K562 (cell line): ENCODE data around the gene PYCR2. TPM values are rescaled to one million over a fixed set of nuclear protein-coding genes. Genes with fewer than 3 reads are reported as not detected.

Experiments used
- E2F4 ChIP-seq: sonication (generic); formaldehyde crosslinking; IDR thresholded peaks from 2 replicates; pipeline ENCODE4 v1.8.0; 2022; ENCODE audit warnings: mild to moderate bottlenecking, low read depth, missing genetic modification reagents
- KHSRP ChIP-seq: fragments of 450-650 bp; IDR thresholded peaks from 2 replicates; pipeline ENCODE4 v1.6.1; 2017
- MEF2A ChIP-seq: IDR thresholded peaks from 2 replicates; pipeline ENCODE4 v1.6.1; 2011; ENCODE audit warnings: low read depth, mild to moderate bottlenecking, low read length, moderate library complexity; ENCODE audit not compliant: control insufficient read depth
- PTTG1 ChIP-seq: fragments of 450-650 bp; IDR thresholded peaks from 2 replicates; pipeline ENCODE4 v1.6.1; 2016; ENCODE audit warnings: low read depth, mild to moderate bottlenecking, missing genetic modification characterization, missing compliant biosample characterization
- RBFOX2 ChIP-seq: fragments of 200-400 bp; formaldehyde crosslinking; IDR thresholded peaks from 2 replicates; pipeline ENCODE4 v1.6.1; 2017; ENCODE audit warnings: low read depth, mild to moderate bottlenecking, low read length, moderate library complexity
- RBM25 ChIP-seq: fragments of 200-400 bp; formaldehyde crosslinking; IDR thresholded peaks from 2 replicates; pipeline ENCODE4 v1.6.1; 2018; ENCODE audit warnings: low read length, low read depth, moderate library complexity; ENCODE audit not compliant: severe bottlenecking
- SP1 ChIP-seq: sonication (generic); formaldehyde crosslinking; IDR thresholded peaks from 2 replicates; pipeline ENCODE4 v1.8.1; 2022; ENCODE audit warnings: mild to moderate bottlenecking, missing genetic modification reagents
- SRSF9 ChIP-seq: fragments of 200-400 bp; formaldehyde crosslinking; IDR thresholded peaks from 2 replicates; pipeline ENCODE4 v1.6.1; 2017; ENCODE audit warnings: low read depth, low read length, borderline replicate concordance
- ZNF354B ChIP-seq: fragments of 250-450 bp; sonication (Bioruptor Pico); IDR thresholded peaks from 2 replicates; pipeline ENCODE4 v1.4.0; 2020
- ZNF57 ChIP-seq: fragments of 450-650 bp; formaldehyde crosslinking; IDR thresholded peaks from 2 replicates; pipeline ENCODE4 v1.4.0; 2020; ENCODE audit warnings: mild to moderate bottlenecking, moderate library complexity
- ZNF707 ChIP-seq: fragments of 250-450 bp; sonication (Bioruptor Pico); conservative IDR thresholded peaks from 2 replicates; pipeline ENCODE4 v1.8.0; 2022; ENCODE audit warnings: inconsistent platforms, mild to moderate bottlenecking, moderate library complexity
- polyA plus RNA-seq, 8 experiments: library from polyadenylated mRNA; depleted of rRNA in 4 of 8; stranded (reverse) in 5 of 8; unstranded in 3 of 8; fragments of >200 nt; fragmentation: Nextera tagmentation in 2 of 8; fragmentation: Illumina TruSeq in 1 of 8; extraction: Ambion mirVana in 2 of 8; extraction: Trizol in 1 of 8; gene quantifications; 2 replicates each; pipeline versions ENCODE4 v1.2.1 to v1.2.3, GENCODE V29; 2011 to 2014; ENCODE audit warnings: inconsistent platforms in 1 of 8, missing spikeins in 1 of 8
- total RNA-seq, 7 experiments: library from RNA; depleted of rRNA in 6 of 7; stranded (reverse); fragments of >200 nt in 6 of 7; fragmentation: Illumina TruSeq in 2 of 7; extraction: Trizol in 2 of 7; gene quantifications; 2 replicates each; pipeline versions ENCODE4 v1.2.1 to v1.2.3, GENCODE V29; 2011 to 2021; ENCODE audit warnings: low replicate concordance in 1 of 7
- TF ChIP-seq, protein P1 (sequence below), 2 experiments: IDR thresholded peaks; 2 replicates each; pipeline ENCODE4 v1.6.1; 2012; ENCODE audit warnings: improper control_type of control experiment in 2 of 2, low read depth in 2 of 2, low read length in 2 of 2, borderline replicate concordance in 1 of 2
- TF ChIP-seq, protein P2 (sequence below): sonication (generic); formaldehyde crosslinking; IDR thresholded peaks from 2 replicates; pipeline ENCODE4 v1.8.1; 2023; ENCODE audit warnings: mild to moderate bottlenecking, missing genetic modification reagents, moderate library complexity
- TF ChIP-seq, protein P3 (sequence below): sonication (generic); formaldehyde crosslinking; IDR thresholded peaks from 2 replicates; pipeline ENCODE4 v1.8.0; 2022; ENCODE audit warnings: mild to moderate bottlenecking, missing genetic modification reagents
- TF ChIP-seq, protein P4 (sequence below): sonication (generic); formaldehyde crosslinking; IDR thresholded peaks from 2 replicates; pipeline ENCODE4 v1.8.0; 2022; ENCODE audit warnings: missing genetic modification reagents, mild to moderate bottlenecking, borderline replicate concordance
- TF ChIP-seq, protein P5 (sequence below): sonication (generic); formaldehyde crosslinking; IDR thresholded peaks from 2 replicates; pipeline ENCODE4 v1.8.0; 2023; ENCODE audit warnings: mild to moderate bottlenecking, missing genetic modification reagents

PYCR2 gene
- total and polyA plus RNA-seq, 9 of the 15 experiments (the other 6 are each of a cell fraction or from before 2014, with no cell fraction given) = 5.5 to 219 (median 127) TPM

DNA sequence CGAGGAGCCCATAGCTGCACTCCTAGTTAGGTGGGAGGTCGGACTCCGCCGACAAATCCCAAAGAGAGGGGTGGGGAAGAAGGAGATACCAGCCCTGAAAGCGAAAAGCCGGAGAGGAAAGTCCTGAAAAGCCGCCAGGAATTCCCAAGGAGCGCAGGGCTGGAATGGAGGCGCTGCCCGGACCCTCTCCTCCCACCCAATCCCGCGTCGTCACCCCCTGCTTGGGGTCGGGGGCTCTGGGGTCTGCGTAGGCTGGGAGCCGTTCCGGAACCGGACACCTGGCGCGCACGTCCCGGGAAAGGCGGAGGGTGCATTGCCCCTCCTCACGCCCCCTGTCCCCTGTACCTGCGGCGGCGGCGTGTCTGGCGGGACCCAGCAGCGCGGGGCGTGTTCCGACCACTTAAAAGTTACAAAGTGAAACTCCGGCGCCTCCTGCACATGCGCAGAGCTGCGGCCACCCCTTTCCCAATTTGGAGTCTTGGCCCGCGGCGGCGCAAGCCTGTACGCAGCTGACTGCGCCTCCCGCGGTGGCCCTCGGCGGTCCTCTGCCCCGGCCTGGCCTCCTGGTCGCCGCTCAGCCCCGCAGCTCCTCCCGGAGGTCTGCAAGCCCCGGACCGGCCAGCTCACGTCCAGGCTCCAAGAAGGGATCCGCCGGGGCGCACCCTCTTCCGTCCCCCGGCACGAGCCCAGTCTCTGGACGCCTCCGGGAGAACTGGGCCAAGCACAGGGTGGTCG, 41.9 kb downstream of the PYCR2 start, which contains the start of gene TMEM63A (continued):
- TF ChIP-seq SRSF9 = no peak
- no peak for TF ChIP-seq ZNF57 (CRISPR knock-in tag)
- TF ChIP-seq, protein P1, sequence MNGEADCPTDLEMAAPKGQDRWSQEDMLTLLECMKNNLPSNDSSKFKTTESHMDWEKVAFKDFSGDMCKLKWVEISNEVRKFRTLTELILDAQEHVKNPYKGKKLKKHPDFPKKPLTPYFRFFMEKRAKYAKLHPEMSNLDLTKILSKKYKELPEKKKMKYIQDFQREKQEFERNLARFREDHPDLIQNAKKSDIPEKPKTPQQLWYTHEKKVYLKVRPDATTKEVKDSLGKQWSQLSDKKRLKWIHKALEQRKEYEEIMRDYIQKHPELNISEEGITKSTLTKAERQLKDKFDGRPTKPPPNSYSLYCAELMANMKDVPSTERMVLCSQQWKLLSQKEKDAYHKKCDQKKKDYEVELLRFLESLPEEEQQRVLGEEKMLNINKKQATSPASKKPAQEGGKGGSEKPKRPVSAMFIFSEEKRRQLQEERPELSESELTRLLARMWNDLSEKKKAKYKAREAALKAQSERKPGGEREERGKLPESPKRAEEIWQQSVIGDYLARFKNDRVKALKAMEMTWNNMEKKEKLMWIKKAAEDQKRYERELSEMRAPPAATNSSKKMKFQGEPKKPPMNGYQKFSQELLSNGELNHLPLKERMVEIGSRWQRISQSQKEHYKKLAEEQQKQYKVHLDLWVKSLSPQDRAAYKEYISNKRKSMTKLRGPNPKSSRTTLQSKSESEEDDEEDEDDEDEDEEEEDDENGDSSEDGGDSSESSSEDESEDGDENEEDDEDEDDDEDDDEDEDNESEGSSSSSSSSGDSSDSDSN (IDR thresholded peaks at IDR 0.05; ENCODE audit: borderline replicate concordance in 1 of 2, low read depth in 2 of 2, low read length in 2 of 2) = peak; percentile 98
- TF ChIP-seq, protein P2, sequence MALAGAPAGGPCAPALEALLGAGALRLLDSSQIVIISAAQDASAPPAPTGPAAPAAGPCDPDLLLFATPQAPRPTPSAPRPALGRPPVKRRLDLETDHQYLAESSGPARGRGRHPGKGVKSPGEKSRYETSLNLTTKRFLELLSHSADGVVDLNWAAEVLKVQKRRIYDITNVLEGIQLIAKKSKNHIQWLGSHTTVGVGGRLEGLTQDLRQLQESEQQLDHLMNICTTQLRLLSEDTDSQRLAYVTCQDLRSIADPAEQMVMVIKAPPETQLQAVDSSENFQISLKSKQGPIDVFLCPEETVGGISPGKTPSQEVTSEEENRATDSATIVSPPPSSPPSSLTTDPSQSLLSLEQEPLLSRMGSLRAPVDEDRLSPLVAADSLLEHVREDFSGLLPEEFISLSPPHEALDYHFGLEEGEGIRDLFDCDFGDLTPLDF = no peak; the same call in none of the 2 replicates
- TF ChIP-seq RBM25 = no peak
- no peak; the same call in 1 of the 2 replicates for TF ChIP-seq SP1
- TF ChIP-seq, protein P3, sequence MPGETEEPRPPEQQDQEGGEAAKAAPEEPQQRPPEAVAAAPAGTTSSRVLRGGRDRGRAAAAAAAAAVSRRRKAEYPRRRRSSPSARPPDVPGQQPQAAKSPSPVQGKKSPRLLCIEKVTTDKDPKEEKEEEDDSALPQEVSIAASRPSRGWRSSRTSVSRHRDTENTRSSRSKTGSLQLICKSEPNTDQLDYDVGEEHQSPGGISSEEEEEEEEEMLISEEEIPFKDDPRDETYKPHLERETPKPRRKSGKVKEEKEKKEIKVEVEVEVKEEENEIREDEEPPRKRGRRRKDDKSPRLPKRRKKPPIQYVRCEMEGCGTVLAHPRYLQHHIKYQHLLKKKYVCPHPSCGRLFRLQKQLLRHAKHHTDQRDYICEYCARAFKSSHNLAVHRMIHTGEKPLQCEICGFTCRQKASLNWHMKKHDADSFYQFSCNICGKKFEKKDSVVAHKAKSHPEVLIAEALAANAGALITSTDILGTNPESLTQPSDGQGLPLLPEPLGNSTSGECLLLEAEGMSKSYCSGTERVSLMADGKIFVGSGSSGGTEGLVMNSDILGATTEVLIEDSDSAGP (CRISPR knock-in tag) = no peak; the same call in 1 of the 2 replicates
- TF ChIP-seq ZNF707 (CRISPR knock-in tag) = no peak
- no peak; the same call in 1 of the 2 replicates for TF ChIP-seq E2F4 (CRISPR knock-in tag)
- TF ChIP-seq ZNF354B (CRISPR knock-in tag) = no peak
- TF ChIP-seq, protein P4, sequence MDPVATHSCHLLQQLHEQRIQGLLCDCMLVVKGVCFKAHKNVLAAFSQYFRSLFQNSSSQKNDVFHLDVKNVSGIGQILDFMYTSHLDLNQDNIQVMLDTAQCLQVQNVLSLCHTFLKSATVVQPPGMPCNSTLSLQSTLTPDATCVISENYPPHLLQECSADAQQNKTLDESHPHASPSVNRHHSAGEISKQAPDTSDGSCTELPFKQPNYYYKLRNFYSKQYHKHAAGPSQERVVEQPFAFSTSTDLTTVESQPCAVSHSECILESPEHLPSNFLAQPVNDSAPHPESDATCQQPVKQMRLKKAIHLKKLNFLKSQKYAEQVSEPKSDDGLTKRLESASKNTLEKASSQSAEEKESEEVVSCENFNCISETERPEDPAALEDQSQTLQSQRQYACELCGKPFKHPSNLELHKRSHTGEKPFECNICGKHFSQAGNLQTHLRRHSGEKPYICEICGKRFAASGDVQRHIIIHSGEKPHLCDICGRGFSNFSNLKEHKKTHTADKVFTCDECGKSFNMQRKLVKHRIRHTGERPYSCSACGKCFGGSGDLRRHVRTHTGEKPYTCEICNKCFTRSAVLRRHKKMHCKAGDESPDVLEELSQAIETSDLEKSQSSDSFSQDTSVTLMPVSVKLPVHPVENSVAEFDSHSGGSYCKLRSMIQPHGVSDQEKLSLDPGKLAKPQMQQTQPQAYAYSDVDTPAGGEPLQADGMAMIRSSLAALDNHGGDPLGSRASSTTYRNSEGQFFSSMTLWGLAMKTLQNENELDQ = no peak
- no peak for TF ChIP-seq KHSRP
- TF ChIP-seq PTTG1 = no peak
- peak; percentile 92 for TF ChIP-seq RBFOX2
- no peak for TF ChIP-seq MEF2A
- TF ChIP-seq, protein P5, sequence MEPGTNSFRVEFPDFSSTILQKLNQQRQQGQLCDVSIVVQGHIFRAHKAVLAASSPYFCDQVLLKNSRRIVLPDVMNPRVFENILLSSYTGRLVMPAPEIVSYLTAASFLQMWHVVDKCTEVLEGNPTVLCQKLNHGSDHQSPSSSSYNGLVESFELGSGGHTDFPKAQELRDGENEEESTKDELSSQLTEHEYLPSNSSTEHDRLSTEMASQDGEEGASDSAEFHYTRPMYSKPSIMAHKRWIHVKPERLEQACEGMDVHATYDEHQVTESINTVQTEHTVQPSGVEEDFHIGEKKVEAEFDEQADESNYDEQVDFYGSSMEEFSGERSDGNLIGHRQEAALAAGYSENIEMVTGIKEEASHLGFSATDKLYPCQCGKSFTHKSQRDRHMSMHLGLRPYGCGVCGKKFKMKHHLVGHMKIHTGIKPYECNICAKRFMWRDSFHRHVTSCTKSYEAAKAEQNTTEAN (CRISPR knock-in tag) = no peak; the same call in 1 of the 2 replicates
